ENCODE results near the gene FOXF1. TPM values are rescaled to one million over a fixed set of nuclear protein-coding genes. Genes with fewer than 3 reads are reported as not detected.

The FOXF1 gene
- polyA plus RNA-seq, 2 of the 4 experiments (the other 2 are of a cell fraction) = not detected

DNA sequence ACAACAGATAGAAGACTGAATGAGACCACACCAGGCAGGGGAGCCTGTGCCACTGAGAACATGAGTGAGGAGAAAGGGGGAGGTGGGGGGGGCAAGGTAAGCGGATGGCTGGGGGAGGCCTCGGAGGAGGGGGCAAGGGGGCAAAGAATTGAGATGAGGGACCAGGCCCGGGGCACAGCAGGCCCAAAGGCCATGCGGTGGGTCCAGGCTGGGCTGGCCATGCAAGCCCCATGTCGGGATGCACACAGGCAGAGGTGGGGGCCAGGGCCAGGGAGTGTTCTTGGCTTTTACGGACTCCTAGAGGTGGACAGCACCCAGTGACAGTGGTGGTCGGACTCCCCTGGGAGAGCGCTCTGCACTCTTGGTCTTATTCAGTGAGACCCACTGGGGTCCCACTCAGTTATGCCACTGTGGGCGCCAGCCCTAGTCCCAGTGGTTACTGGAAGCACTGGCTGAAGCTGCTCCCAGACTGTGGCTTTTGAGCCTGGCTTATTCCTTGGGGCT, 49.5 kb downstream of the FOXF1 start:
- H3K4me3 ChIP-seq = no peak overlapping the region
- no peak for DNase-seq (ENCODE audit: low read depth in 1 of 2, low spot score in 1 of 2)
- no peak overlapping the region for H3K27ac ChIP-seq
- H3K4me2 ChIP-seq = no peak overlapping the region
- peaks cover 13% of the 10 kb centered on the region; the same call in 1 of the 3 replicates for H3K4me1 ChIP-seq
- POLR2A ChIA-PET = no interaction called here
- no peak for ATAC-seq
- no peak for FAIRE-seq
- CTCF ChIA-PET = interaction anchor here (0.6 to 9.3 kb wide), 5 partner anchors 16 to 719 kb away, joined by 3 to 170 read pairs (median 3); no protein-coding TSS in a partner anchor
- TF ChIP-seq EP300 (IDR thresholded peaks at IDR 0.05) (no peak), SREBF2 (IDR thresholded peaks at IDR 0.05) (no peak), KDM5A (IDR thresholded peaks at IDR 0.05) (no peak)
- TF ChIP-seq, protein P1, sequence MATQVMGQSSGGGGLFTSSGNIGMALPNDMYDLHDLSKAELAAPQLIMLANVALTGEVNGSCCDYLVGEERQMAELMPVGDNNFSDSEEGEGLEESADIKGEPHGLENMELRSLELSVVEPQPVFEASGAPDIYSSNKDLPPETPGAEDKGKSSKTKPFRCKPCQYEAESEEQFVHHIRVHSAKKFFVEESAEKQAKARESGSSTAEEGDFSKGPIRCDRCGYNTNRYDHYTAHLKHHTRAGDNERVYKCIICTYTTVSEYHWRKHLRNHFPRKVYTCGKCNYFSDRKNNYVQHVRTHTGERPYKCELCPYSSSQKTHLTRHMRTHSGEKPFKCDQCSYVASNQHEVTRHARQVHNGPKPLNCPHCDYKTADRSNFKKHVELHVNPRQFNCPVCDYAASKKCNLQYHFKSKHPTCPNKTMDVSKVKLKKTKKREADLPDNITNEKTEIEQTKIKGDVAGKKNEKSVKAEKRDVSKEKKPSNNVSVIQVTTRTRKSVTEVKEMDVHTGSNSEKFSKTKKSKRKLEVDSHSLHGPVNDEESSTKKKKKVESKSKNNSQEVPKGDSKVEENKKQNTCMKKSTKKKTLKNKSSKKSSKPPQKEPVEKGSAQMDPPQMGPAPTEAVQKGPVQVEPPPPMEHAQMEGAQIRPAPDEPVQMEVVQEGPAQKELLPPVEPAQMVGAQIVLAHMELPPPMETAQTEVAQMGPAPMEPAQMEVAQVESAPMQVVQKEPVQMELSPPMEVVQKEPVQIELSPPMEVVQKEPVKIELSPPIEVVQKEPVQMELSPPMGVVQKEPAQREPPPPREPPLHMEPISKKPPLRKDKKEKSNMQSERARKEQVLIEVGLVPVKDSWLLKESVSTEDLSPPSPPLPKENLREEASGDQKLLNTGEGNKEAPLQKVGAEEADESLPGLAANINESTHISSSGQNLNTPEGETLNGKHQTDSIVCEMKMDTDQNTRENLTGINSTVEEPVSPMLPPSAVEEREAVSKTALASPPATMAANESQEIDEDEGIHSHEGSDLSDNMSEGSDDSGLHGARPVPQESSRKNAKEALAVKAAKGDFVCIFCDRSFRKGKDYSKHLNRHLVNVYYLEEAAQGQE (IDR thresholded peaks at IDR 0.05) = no peak
- no peaks in the 10 kb centered on the region for H3K9me3 ChIP-seq
- WGBS (ENCODE audit: missing lambda C conversion rate) = 72% methylated on average over 6 of the region's 9 CpGs

DNA sequence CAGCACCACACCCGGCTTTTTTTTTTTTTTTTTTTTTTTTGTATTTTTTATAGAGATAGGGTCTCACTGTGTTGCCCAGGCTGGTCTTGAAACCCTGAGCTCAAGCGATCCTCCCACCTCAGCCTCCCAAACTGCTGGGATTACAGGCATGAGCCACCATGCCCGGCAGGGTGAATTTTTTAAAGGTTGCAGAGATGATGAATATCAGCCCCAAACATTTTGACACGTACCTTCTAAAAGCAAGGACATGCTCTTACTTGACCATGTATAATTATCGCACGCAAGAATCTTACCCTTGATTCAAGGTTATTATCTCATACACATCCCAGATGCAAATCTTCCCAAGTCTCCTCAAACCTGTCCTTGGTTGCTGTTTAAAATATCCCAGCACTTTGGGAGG, 52.0 kb downstream of the FOXF1 start:
- Histone ChIP-seq H3K4me3 (no peak overlapping the region), H3K27ac (no peak overlapping the region), H3K4me2 (no peak overlapping the region), H3K4me1 (peaks cover 9% of the 10 kb centered on the region; the same call in 1 of the 3 replicates), H3K9me3 (no peaks in the 10 kb centered on the region)
- no peak for ATAC-seq
- WGBS (ENCODE audit: missing lambda C conversion rate) = 72% methylated on average over 6 of the region's 6 CpGs
- FAIRE-seq = no peak
- DNase-seq (ENCODE audit: low read depth in 1 of 2, low spot score in 1 of 2) = no peak
- CTCF ChIA-PET = interaction anchor here (0.7 to 9.3 kb wide), 13 partner anchors 11 to 717 kb away, joined by 3 to 170 read pairs (median 4); no protein-coding TSS in a partner anchor
- POLR2A ChIA-PET = no interaction called here
- no peak for TF ChIP-seq TFCP2L1 (CRISPR knock-in tag; IDR thresholded peaks at IDR 0.05)
- no peak for TF ChIP-seq RCOR1 (IDR thresholded peaks at IDR 0.05; ENCODE audit: low read depth, low read length)
- TF ChIP-seq EHMT2 (IDR thresholded peaks at IDR 0.05; ENCODE audit: low read depth) = no peak

DNA sequence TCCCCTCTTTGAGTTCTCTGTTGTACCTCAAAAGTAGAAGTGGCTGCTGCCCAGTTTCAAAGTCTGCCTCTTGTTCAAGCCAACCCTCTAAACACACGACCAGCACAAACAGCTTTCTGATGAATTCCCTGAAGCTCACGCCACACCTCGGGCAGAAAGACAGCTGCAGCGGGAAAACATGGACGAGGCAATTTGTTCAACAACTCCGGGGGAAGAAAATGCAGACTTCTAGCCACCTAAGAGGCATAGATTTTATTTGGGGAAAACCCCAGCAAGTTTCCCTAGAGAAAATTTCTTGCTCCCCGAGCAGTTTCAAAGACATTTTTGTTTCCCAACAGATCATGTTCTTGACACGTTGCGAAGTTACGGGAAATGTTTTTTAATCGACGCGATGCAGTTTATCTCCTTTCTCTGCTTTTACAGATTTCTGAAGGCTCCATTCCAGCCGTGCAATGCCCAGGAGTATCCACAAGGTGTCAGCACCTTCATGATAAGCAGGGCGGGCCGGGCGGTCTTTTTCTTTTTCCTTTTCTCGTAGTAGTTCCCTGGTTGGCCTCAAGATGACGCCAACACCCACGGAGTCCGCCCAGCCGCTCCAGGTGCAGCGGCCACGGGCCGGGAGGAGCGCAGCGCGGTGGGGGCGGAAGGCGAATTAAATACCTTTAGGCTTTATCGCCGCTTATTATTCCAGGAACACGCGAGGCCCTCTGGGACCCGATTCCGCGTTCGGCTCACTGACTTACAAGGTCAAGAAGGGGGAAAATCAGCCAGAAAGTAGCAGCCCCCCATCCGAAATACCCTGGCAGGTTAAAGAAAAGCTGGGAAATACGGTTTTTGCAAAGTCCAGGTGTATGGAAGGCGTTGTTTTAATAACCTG, 53.4 kb downstream of the FOXF1 start:
- peaks cover 9% of the 10 kb centered on the region; the same call in 1 of the 3 replicates for H3K4me1 ChIP-seq
- POLR2A ChIA-PET = no interaction called here
- H3K27ac ChIP-seq = peak overlapping the region; percentile 71 to 79
- FAIRE-seq (no peak), ATAC-seq (peak; percentile 51 to 87; a peak in 5 of 6 replicates), DNase-seq (ENCODE audit: low read depth in 1 of 2, low spot score in 1 of 2) (peak; percentile 50 to 86)
- CTCF ChIA-PET = interaction anchor here (0.6 to 9.3 kb wide), 112 partner anchors 10 to 831 kb away, joined by 3 to 170 read pairs (median 4); no protein-coding TSS in a partner anchor
- no peaks in the 10 kb centered on the region for H3K9me3 ChIP-seq
- WGBS (ENCODE audit: missing lambda C conversion rate) = 3% methylated on average over 41 of the region's 41 CpGs
- TF ChIP-seq, protein P2, sequence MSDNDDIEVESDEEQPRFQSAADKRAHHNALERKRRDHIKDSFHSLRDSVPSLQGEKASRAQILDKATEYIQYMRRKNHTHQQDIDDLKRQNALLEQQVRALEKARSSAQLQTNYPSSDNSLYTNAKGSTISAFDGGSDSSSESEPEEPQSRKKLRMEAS (IDR thresholded peaks at IDR 0.05) = peak; percentile 55
- peak; percentile 100 for TF ChIP-seq RAD21 (conservative IDR thresholded peaks at IDR 0.05 in 1 of 2, IDR thresholded peaks at IDR 0.05 in 1 of 2)
- TF ChIP-seq, protein P3, sequence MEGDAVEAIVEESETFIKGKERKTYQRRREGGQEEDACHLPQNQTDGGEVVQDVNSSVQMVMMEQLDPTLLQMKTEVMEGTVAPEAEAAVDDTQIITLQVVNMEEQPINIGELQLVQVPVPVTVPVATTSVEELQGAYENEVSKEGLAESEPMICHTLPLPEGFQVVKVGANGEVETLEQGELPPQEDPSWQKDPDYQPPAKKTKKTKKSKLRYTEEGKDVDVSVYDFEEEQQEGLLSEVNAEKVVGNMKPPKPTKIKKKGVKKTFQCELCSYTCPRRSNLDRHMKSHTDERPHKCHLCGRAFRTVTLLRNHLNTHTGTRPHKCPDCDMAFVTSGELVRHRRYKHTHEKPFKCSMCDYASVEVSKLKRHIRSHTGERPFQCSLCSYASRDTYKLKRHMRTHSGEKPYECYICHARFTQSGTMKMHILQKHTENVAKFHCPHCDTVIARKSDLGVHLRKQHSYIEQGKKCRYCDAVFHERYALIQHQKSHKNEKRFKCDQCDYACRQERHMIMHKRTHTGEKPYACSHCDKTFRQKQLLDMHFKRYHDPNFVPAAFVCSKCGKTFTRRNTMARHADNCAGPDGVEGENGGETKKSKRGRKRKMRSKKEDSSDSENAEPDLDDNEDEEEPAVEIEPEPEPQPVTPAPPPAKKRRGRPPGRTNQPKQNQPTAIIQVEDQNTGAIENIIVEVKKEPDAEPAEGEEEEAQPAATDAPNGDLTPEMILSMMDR (IDR thresholded peaks at IDR 0.05) = peak; percentile 100
- peak in 1 of 2 experiments; percentile 24; a peak in 1 of 5 replicates for TF ChIP-seq JUN (IDR thresholded peaks at IDR 0.05)
- TF ChIP-seq SMC3 (IDR thresholded peaks at IDR 0.05) = peak; percentile 100
- no peak for TF ChIP-seq CBX2 (IDR thresholded peaks at IDR 0.05; ENCODE audit: borderline replicate concordance, low read depth)
- TF ChIP-seq HOXB13 (CRISPR knock-in tag; IDR thresholded peaks at IDR 0.05; ENCODE audit: low read depth) = no peak
- no peak for TF ChIP-seq ZNF302 (CRISPR knock-in tag; IDR thresholded peaks at IDR 0.05)
- no peak for TF ChIP-seq NFE2L2 (conservative IDR thresholded peaks at IDR 0.05; ENCODE audit: low read length)
- TF ChIP-seq, protein P4, sequence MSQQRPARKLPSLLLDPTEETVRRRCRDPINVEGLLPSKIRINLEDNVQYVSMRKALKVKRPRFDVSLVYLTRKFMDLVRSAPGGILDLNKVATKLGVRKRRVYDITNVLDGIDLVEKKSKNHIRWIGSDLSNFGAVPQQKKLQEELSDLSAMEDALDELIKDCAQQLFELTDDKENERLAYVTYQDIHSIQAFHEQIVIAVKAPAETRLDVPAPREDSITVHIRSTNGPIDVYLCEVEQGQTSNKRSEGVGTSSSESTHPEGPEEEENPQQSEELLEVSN (IDR thresholded peaks at IDR 0.05; ENCODE audit: borderline replicate concordance, low read depth) = peak; percentile 38; the same call in 1 of the 2 replicates
- H3K4me2 ChIP-seq = peak overlapping the region; percentile 82
- peak overlapping the region; percentile 42 for H3K4me3 ChIP-seq
